PC-9 (cell line): Measurements from ENCODE around the gene SCAF1. TPM values are rescaled to one million over a fixed set of nuclear protein-coding genes. Genes with fewer than 3 reads are reported as not detected.

Experiments used
- BruUV-seq: library from RNA; stranded (reverse); fragments of 400-500 nt; replicated peaks from 2 replicates; lab custom pipeline; 2021; lab: Mats Ljungman, UMichigan
- CTCF ChIA-PET: fragments of 300-600 bp; sonication (Branson Sonifier 250); formaldehyde crosslinking; loops from one replicate; lab custom pipeline; 2022; ENCODE audit warnings: antibody characterized with exemption; lab: Charles Lee
- POLR2A ChIA-PET: fragments of 300-600 bp; sonication (Branson Sonifier 250); formaldehyde crosslinking; loops from one replicate; lab custom pipeline; 2022; ENCODE audit warnings: antibody characterized with exemption; ENCODE audit not compliant: unreplicated experiment; lab: Charles Lee
- DNase-seq, 2 experiments: peaks; one replicate each; pipeline versions ENCODE4 v3.0.0 to v3.0.0-alpha.2; 2015 to 2022; ENCODE audit warnings: mixed read lengths in 1 of 2
- H2AFZ ChIP-seq: fragments of 200-600 bp; sonication (generic); 2 replicates; pipeline ENCODE4 v1.8.1; 2017; ENCODE audit warnings: antibody characterized with exemption
- H3F3A ChIP-seq: fragments of 200-600 bp; sonication (generic); 2 replicates; pipeline ENCODE4 v1.8.1; 2017; ENCODE audit warnings: antibody characterized with exemption, mild to moderate bottlenecking, low read depth; ENCODE audit not compliant: insufficient read depth
- H3K27ac ChIP-seq: fragments of 200-600 bp; sonication (generic); 2 replicates; pipeline ENCODE4 v1.6.1; 2016; ENCODE audit warnings: mixed run types
- H3K27me3 ChIP-seq: fragments of 200-600 bp; sonication (generic); 2 replicates; pipeline ENCODE4 v1.6.1; 2016; ENCODE audit warnings: low read depth, mixed run types; ENCODE audit not compliant: insufficient read depth
- H3K36me3 ChIP-seq: fragments of 200-600 bp; sonication (generic); 2 replicates; pipeline ENCODE4 v1.6.1; 2016; ENCODE audit warnings: low read depth, mixed run types
- H3K4me1 ChIP-seq: fragments of 200-600 bp; sonication (generic); replicated peaks from 2 replicates; pipeline ENCODE4 v1.6.1; 2016; ENCODE audit warnings: mixed run types; ENCODE audit not compliant: insufficient read depth
- H3K4me2 ChIP-seq: fragments of 200-600 bp; sonication (generic); 2 replicates; pipeline ENCODE4 v1.6.1; 2017; ENCODE audit warnings: mixed run types
- H3K4me3 ChIP-seq: fragments of 200-600 bp; sonication (generic); 2 replicates; pipeline ENCODE4 v1.6.1; 2016; ENCODE audit warnings: mixed run types
- H3K79me2 ChIP-seq: fragments of 200-600 bp; sonication (generic); 2 replicates; pipeline ENCODE4 v1.6.1; 2017; ENCODE audit warnings: low read depth, mixed run types
- H3K9me2 ChIP-seq: fragments of 200-600 bp; sonication (generic); 2 replicates; pipeline ENCODE4 v1.8.1; 2017; ENCODE audit warnings: mild to moderate bottlenecking; ENCODE audit not compliant: insufficient read depth
- H3K9me3 ChIP-seq: fragments of 200-600 bp; sonication (generic); 2 replicates; pipeline ENCODE4 v1.8.1; 2016; ENCODE audit warnings: low read depth; ENCODE audit not compliant: insufficient read depth
- H4K20me1 ChIP-seq: fragments of 200-600 bp; sonication (generic); 2 replicates; pipeline ENCODE4 v1.8.1; 2017; ENCODE audit not compliant: insufficient read depth
- EZH2 ChIP-seq: fragments of 200-600 bp; sonication (generic); IDR thresholded peaks from 2 replicates; pipeline ENCODE4 v1.8.0; 2017; ENCODE audit warnings: antibody characterized with exemption, low read depth
- intact Hi-C: fragments of 100-400 bp; cut with micrococcal nuclease; formaldehyde crosslinking; loops from one replicate; pipeline ENCODE4 v1.10.0; 2022; ENCODE audit not compliant: unreplicated experiment
- total RNA-seq: library from RNA; stranded (reverse); gene quantifications from 2 replicates; pipeline ENCODE4 v1.2.3, GENCODE V29; 2021
- TF ChIP-seq, protein P1 (sequence below): fragments of 200-600 bp; sonication (generic); conservative IDR thresholded peaks from 2 replicates; pipeline ENCODE4 v1.6.1; 2017; ENCODE audit warnings: mixed run types, antibody characterized with exemption, mild to moderate bottlenecking, moderate library complexity

Gene SCAF1
- total RNA-seq, 1 experiment from 2014 or later: 91.3 TPM

GRCh38 chr19:49666120-49666444 is 24.1 kb downstream of the SCAF1 start:
- peaks cover 37% of the 10 kb centered on the region for H3F3A ChIP-seq
- no peak overlapping the region for H3K27ac ChIP-seq
- peaks cover 44% of the 10 kb centered on the region for H3K79me2 ChIP-seq
- intact Hi-C loops: no loop called here
- H3K4me1 ChIP-seq: peaks cover 21% of the 10 kb centered on the region
- peaks cover 17% of the 10 kb centered on the region for H4K20me1 ChIP-seq
- H3K4me3 ChIP-seq: peak overlapping the region; percentile 95
- POLR2A ChIA-PET: interaction anchor here (0.5 to 0.6 kb wide), 3 partner anchors 24 to 213 kb away, joined by 3 to 6 read pairs (median 4); partner anchors contain the start of gene SCAF1
- no peaks in the 10 kb centered on the region for H3K27me3 ChIP-seq
- peaks cover 10% of the 10 kb centered on the region for H3K36me3 ChIP-seq
- DNase-seq: no peak
- H3K9me2 ChIP-seq: no peaks in the 10 kb centered on the region
- H3K9me3 ChIP-seq: no peaks in the 10 kb centered on the region
- BruUV-seq: TSS peak; percentile 55
- peak overlapping the region; percentile 99 for H3K4me2 ChIP-seq
- TF ChIP-seq EZH2: no peak
- TF ChIP-seq, protein P1, sequence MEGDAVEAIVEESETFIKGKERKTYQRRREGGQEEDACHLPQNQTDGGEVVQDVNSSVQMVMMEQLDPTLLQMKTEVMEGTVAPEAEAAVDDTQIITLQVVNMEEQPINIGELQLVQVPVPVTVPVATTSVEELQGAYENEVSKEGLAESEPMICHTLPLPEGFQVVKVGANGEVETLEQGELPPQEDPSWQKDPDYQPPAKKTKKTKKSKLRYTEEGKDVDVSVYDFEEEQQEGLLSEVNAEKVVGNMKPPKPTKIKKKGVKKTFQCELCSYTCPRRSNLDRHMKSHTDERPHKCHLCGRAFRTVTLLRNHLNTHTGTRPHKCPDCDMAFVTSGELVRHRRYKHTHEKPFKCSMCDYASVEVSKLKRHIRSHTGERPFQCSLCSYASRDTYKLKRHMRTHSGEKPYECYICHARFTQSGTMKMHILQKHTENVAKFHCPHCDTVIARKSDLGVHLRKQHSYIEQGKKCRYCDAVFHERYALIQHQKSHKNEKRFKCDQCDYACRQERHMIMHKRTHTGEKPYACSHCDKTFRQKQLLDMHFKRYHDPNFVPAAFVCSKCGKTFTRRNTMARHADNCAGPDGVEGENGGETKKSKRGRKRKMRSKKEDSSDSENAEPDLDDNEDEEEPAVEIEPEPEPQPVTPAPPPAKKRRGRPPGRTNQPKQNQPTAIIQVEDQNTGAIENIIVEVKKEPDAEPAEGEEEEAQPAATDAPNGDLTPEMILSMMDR: no peak
- CTCF ChIA-PET: no interaction called here
- H2AFZ ChIP-seq: peak overlapping the region; percentile 90

- ChIA-PET CTCF (no interaction called here), POLR2A (interaction anchor here (0.5 to 0.6 kb wide), 2 partner anchors 73 to 158 kb away, joined by 3 to 9 read pairs; no protein-coding TSS in a partner anchor)
- Histone ChIP-seq H3K27me3 (no peaks in the 10 kb centered on the region), H3K9me2 (no peaks in the 10 kb centered on the region), H3K9me3 (no peaks in the 10 kb centered on the region), H3F3A (peaks cover 31% of the 10 kb centered on the region), H3K4me2 (peak overlapping the region; percentile 99), H2AFZ (no peak overlapping the region), H3K27ac (no peak overlapping the region), H3K36me3 (peaks cover 2% of the 10 kb centered on the region; the same call in 1 of the 2 replicates), H4K20me1 (peaks cover 11% of the 10 kb centered on the region), H3K4me3 (peak overlapping the region; percentile 95; the same call in 1 of the 2 replicates), H3K4me1 (peaks cover 21% of the 10 kb centered on the region), H3K79me2 (peaks cover 42% of the 10 kb centered on the region)
- TF ChIP-seq EZH2: no peak
- TF ChIP-seq, protein P1: no peak
- DNase-seq: no peak
- BruUV-seq: no TSS peak
- intact Hi-C loops: no loop called here
Observed at GRCh38 chr19:49667473-49667872, 25.5 kb downstream of the SCAF1 start.

DNA sequence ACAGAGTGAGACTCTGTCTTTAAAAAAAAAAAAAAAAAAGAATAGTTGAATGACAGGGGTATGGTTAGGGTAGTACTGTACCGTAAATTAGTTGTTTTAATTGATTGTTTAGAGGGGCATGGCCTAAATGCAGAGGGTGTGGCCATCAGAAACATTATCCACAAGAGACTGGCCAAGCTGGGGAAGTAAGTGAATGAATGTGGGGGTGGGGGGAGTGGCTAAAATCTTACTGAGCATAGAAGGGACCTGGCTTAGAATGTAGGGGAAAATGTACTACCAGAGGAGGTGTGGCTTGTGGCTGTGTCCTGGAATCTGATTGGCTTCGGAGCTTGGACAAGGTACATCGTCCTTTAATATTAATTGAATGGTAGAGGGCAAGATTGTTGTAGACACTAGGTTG is 27.5 kb downstream of the SCAF1 start:
- Histone ChIP-seq H3K36me3 (no peaks in the 10 kb centered on the region), H3K27me3 (no peaks in the 10 kb centered on the region), H3K4me1 (peaks cover 9% of the 10 kb centered on the region), H3K4me2 (no peak overlapping the region), H2AFZ (no peak overlapping the region), H4K20me1 (no peaks in the 10 kb centered on the region), H3K79me2 (peaks cover 25% of the 10 kb centered on the region), H3F3A (peaks cover 27% of the 10 kb centered on the region), H3K4me3 (no peak overlapping the region), H3K27ac (no peak overlapping the region), H3K9me2 (no peaks in the 10 kb centered on the region), H3K9me3 (no peaks in the 10 kb centered on the region)
- CTCF ChIA-PET: no interaction called here
- POLR2A ChIA-PET: no interaction called here
- no peak for TF ChIP-seq EZH2
- TF ChIP-seq, protein P1: no peak
- intact Hi-C loops: no loop called here
- DNase-seq: no peak
- BruUV-seq: no TSS peak
